ENCODE results near the gene RFX5.

DNA sequence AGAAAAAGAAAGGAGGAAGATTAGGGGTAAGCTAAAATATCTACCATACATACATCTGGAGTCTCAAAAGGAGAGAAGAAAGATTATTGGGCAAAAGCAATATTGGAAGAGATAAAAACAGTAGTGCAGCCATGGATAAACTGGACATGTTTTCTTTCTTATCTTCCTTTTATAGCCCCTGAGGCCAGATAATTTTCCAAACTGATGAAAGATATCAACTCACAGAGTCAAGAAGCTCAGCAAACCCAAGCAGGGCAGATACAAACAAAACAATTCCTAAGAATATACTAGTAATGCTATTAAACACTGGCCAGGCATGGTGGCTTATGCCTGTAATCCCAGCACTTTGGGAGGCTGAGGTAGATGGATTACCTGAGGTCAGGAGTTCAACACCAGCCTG lies 46.5 kb upstream of the RFX5 start:
- TF ChIP-seq POLR2AphosphoS5 (IDR thresholded peaks at IDR 0.05; ENCODE audit: low read depth, low read length), result no peak
- no peak for TF ChIP-seq SIN3A (IDR thresholded peaks at IDR 0.05; ENCODE audit: borderline replicate concordance, insufficient read depth, low read length)
- TF ChIP-seq TAF1 (IDR thresholded peaks at IDR 0.05; ENCODE audit: borderline replicate concordance, insufficient read depth, low read length), result no peak

Data from PFSK-1 (cell line).